NCI-H2107 (cell line): ENCODE measurements around the gene LPP.

Experiments used
- DNase-seq: peaks from one replicate; lab custom pipeline; 2025; lab: John Stamatoyannopoulos, UW

LPP gene

GRCh38 chr3:188473591-188474288 lies 319.8 kb downstream of the LPP start:
- DNase-seq, result no peak

GRCh38 chr3:188476935-188477334 lies 323.0 kb downstream of the LPP start:
- DNase-seq, result no peak

- no peak for DNase-seq
These were observed 326.1 kb downstream of the LPP start for GRCh38 chr3:188480011-188480410.

- no peak for DNase-seq
These were observed 329.0 kb downstream of the LPP start for GRCh38 chr3:188482929-188483328.

- DNase-seq, result no peak
These were observed 332.2 kb downstream of the LPP start for GRCh38 chr3:188486126-188486525.

- DNase-seq, result no peak
These were observed 333.0 kb downstream of the LPP start for GRCh38 chr3:188486952-188487351.

- no peak for DNase-seq
These were observed 333.7 kb downstream of the LPP start for GRCh38 chr3:188487652-188488051.

- no peak for DNase-seq
These were observed 334.8 kb downstream of the LPP start for GRCh38 chr3:188488801-188489200.

- DNase-seq, result no peak
These were observed 335.9 kb downstream of the LPP start for GRCh38 chr3:188489639-188490405.

- DNase-seq, result no peak
These were observed 336.5 kb downstream of the LPP start for GRCh38 chr3:188490416-188490815.

- no peak for DNase-seq
These were observed 337.3 kb downstream of the LPP start for GRCh38 chr3:188491276-188491687.

GRCh38 chr3:188496390-188496789 lies 342.4 kb downstream of the LPP start:
- DNase-seq, result no peak

- no peak for DNase-seq
These were observed 343.1 kb downstream of the LPP start for GRCh38 chr3:188497021-188497420.

- DNase-seq, result no peak
These were observed 349.7 kb downstream of the LPP start for GRCh38 chr3:188503647-188504046.

GRCh38 chr3:188505151-188505550 lies 351.2 kb downstream of the LPP start:
- no peak for DNase-seq

- DNase-seq, result no peak
These were observed 352.0 kb downstream of the LPP start for GRCh38 chr3:188505911-188506310.

GRCh38 chr3:188506446-188506845 lies 352.5 kb downstream of the LPP start:
- DNase-seq, result no peak

- no peak for DNase-seq
These were observed 353.3 kb downstream of the LPP start for GRCh38 chr3:188507244-188507720.

GRCh38 chr3:188508454-188508853 lies 354.5 kb downstream of the LPP start:
- DNase-seq, result no peak

GRCh38 chr3:188509316-188509715 lies 355.4 kb downstream of the LPP start:
- no peak for DNase-seq

GRCh38 chr3:188510366-188510765 lies 356.4 kb downstream of the LPP start:
- DNase-seq, result no peak

GRCh38 chr3:188513662-188514328 lies 359.8 kb downstream of the LPP start:
- DNase-seq, result no peak

- DNase-seq, result no peak
These were observed 362.6 kb downstream of the LPP start for GRCh38 chr3:188516515-188516914.
